Left ventricle myocardium superior (tissue), 1 donor: ENCODE data around the gene LDB1. TPM values are rescaled to one million over a fixed set of nuclear protein-coding genes. Genes with fewer than 3 reads are reported as not detected.

ENCODE experiments used
- ATAC-seq: fragments of 200-7000 bp; cut with Tn5 transposase; one replicate; pipeline ENCODE4 v1.9.1; 2020; ENCODE audit warnings: mild to moderate bottlenecking, moderate library complexity
- DNase-seq: peaks from one replicate; pipeline ENCODE4 v3.0.0-alpha.2; 2020
- intact Hi-C: fragments of 100-400 bp; cut with micrococcal nuclease; formaldehyde crosslinking; loops from one replicate; pipeline ENCODE4 v1.11.0; 2022
- total RNA-seq: library from RNA; stranded (reverse); fragmentation: NEBNext Ultra II Directional; extraction: Animal tissue kit (Norgen Biotek cat#: 25700); gene quantifications from one replicate; pipeline ENCODE4 v1.2.1, GENCODE V29; 2021
- donor health status: DM: no; HTN: yes; CAD: no; lungs with severe emphysema.

The LDB1 gene
- total RNA-seq, 1 donor from 2014 or later, result 70.7 TPM

DNA sequence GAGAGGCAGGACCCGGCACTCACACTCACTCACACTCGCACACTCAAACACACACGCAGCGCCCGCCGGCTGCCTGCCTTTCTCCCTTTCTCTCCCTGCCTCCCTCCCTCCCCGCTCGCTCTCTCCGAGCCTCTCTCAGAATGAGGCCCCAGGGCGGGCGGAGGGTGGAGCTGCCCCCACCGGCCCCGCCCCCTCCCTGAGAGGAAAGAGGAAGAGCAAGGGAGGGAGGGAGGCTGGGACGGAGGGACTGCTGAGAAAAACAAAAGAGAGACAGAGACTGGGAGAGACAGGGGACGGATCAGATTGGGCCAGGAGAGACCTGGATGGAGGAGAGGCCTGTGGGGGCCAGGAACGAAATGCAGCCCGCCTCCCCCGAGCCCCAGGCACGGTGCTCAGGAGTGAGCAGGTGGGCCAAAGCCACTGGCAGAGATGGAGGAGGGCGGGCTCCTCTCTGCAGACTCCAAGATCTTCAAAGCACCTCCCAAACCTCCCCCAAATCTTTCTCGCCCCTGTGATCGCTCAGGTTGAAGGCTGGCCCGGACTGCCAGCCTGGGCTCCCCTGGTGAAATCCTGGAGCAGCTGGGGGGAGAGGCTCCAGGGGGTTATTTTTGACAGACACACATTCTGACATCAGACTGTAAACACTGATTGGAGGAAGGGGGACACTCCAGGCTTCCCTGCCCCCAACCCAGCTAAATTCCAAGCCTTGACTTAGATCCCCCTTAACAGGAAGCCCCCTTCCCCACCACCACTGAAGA lies 5.1 kb downstream of the LDB1 start:
- ATAC-seq, result peak; percentile 79
- DNase-seq, result peak; percentile 94
- intact Hi-C loops, result no loop called here

DNA sequence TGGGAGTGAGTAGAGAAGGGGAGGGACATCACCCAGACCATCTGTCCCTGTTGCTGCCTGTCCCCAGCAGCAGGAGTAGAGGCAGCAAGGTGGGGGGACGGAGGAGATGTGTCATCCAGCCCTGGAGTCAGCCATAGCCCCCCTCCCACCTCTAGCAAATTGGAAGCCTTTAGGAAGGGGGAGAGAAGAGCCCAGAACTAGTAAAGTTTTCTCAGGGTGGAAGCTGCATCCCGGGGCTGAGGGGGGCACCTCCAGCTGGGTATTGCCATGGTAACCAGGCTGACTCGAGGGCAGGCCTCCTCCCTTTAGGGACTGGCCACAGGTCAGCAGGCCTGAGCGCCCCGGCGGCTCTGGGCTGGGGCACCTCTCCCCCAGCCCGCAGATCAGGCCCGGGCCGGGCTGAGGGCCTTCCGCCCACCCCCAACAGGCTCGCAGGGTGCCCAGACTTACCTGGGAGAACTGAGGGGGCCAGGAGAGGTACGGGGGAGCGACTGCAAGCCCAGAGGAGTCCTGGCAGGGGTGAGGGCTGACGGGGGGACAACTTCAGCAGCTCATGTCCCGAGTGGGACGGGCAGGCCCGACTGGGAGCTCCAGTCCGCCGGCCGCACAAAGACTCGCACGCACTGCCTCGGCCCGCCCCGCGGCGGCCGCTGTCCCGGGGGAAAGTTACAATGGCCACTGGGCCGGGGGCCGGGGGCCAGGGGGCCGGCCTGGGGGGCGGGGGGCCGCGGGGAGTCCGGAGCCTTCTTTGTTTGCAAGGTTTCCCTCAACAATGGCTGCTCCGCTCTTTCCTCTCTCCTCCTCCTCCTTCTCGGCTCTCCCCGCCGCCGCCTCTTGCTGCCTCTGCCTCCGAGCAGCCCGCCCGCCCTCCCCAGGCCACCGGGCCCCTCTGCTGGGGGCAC lies 6.0 kb downstream of the LDB1 start:
- DNase-seq, result peak; percentile 58
- ATAC-seq, result peak; percentile 3
- intact Hi-C loops, result no loop called here

DNA sequence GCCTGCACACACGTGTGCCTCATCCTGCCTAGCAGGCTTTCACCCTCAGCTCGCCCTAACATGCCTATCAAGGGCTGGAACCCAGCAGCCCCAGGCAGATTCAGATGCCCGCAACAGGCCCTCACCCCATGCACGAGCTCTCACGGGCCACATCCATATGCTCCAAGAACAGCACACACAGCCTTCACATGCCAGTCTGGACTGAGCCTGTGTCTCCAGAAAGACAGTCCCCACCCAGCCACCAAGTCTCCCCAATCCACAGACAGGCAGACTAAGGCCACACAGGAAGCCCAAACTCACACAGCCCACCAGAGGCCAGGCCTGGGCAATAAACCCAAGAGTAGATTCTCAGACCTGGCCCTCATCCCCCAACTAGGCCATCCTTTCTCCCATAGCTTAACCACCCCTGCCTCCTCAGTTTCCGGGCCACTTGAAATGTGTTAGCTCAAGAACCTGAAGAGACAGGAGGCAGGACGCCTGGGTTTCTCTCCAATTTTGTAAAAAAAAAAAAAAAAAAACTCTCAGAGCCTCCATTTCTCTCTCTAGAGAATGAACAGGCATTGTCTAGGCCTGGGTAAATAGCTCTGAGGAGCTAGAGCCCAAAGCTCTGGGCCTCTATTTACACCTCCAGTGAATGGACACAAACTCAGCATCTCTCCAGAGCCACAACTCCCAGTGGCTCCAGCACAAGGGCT lies 6.8 kb downstream of the LDB1 start:
- no peak for DNase-seq
- no peak for ATAC-seq
- intact Hi-C loops, result no loop called here

DNA sequence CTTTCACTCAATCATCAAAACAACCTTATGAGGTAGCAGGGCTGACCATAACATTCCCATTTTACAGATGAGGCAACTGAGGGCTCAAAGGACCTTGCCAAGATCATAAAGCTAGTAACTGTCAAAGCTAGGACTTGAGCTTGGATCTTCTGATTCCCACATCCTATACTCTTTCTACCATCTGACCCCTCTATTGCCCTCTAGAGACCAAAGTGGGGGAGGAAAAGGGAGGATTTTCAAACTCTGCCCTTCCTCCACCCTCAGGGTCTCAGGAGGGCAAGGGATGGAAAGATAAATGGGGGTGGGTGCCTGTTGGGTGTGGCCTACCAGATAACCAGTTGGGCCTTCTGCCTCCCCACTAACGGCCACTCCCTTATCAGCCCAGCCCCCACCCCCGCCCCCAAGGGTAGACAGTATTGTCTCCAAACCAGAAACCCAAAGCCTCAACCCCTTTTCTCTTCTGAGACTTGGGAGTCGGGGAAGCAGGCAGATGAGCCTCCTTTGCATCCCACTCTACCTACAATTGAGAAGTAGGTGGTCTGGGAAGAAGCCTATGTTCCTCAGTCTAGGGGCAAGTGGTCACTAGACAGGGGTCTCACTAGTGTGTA lies 7.9 kb downstream of the LDB1 start:
- intact Hi-C loops, result no loop called here
- DNase-seq, result no peak
- ATAC-seq, result no peak

DNA sequence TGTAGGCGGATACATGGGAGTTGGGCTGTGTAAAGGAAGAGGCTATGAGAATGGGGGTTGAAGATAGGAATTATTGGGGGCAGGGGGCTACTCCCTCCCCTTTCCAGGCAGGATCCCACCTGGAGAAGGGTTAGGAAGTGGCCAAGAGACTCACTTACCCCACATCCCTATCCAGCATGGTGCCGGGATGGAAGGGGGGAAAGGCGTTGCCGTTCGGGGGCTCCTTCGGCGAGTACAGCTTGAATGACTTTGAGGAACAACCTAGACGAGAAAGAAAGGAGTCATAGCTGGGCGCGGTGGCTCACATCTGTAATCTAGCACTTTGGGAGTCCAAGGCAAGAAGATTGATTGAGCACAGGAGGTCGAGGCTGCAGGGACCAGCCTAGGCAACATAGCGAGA lies 8.9 kb downstream of the LDB1 start:
- no peak for DNase-seq
- ATAC-seq, result no peak
- intact Hi-C loops, result no loop called here

DNA sequence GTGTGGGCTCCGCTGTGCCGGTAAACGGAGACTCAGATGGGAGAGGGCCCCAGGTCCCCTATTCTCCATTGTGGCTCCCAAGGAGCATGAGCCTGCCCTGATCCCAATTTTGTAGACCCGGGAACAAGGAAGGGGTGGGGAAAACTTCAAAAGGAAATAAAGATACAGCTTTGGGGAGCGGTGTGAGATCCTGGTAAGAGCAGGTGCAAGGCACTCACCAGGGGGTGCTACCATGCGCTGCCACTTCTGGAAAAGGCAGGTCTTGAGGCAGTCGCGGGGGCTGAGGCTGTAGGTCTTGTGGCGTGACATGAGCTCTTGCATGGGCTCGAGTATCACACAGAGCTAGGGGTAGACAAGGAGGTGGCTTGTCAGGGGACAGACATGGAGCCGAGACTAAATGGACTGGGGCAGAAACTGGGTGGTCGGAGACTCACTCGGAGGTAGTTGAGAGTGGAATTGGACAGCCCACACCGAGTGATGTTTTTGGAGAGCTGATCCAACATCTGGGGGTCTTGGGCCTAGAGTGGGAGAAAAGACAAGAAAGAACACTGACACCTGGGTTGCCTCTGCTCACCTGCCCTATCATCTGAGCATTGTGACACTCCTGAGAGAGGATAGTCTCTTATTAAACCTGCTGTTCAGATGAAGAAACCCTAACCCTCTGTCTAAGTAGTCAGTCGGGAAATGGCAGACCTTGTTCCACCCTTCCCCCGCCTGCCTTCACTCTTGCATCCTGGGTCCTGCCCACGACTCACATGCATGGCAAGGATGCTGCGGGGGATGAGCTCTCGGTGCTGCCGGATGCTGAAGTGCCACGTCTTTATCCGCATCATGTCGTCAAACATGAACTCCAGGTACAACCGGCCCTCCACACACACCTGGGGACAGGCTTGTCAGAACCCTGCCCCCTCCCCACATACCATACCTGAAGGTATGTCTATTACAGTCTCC lies 10.7 kb downstream of the LDB1 start:
- ATAC-seq, result no peak
- intact Hi-C loops, result no loop called here
- DNase-seq, result no peak

DNA sequence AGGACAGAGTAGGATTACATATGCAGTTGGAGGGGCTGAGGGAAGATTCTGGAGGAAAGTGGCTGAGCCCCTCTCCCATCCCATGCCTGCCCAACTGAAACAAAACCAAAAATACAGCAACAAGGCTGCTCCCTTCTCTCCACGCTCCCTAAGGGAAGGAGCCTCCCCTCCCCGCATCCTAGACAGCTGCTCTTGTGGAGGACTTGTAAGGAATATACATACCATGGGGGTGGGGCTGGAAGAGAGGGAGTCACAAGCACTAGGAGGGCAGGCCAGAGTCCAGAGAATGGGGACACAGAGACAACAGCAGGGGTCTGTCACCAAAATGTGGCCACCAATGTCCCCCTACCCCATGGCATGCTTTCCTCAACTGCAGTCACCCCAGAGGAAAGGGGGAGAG lies 13.2 kb downstream of the LDB1 start:
- ATAC-seq (no peak), DNase-seq (no peak)
- intact Hi-C loops, result no loop called here

DNA sequence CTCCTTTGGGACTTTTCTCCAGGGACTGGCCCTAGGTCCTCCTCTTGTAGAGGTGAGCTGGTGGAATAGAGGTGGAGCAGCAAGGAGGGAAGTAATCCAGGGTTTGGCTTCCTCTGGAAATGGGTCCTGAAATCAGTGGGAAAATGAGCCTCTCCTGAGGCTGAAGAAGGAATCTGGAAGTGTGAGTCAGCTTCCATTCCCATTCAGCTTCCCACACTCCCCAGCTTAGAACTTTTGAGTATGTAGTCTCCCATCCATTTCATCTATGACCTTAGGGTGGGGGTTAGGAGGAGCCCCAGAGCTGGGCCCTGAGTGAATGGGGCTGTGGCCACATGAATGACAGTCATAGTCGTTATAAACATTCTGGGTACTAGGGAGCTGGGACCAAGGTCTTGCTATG lies 17.7 kb downstream of the LDB1 start:
- DNase-seq (no peak), ATAC-seq (no peak)
- intact Hi-C loops, result no loop called here

DNA sequence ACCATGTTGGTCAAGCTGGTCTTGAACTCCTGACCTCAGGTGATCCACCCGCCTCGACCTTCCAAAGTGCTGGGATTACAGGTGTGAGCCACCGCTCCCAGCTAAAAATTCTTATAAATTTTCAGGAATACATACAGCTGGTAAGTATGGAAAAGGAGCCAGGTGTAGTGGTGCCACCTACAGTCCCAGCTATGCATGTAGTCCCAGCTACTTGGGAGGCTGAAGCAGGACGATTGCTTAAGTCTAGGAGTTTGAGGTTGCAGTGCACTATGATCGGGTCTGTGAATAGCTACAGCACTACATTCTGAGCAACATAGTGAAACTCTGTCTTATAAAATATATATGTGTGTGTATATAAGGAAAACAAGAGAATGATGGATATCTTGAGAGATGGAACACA lies 19.0 kb downstream of the LDB1 start:
- intact Hi-C loops, result no loop called here
- ATAC-seq, result no peak
- DNase-seq, result no peak

DNA sequence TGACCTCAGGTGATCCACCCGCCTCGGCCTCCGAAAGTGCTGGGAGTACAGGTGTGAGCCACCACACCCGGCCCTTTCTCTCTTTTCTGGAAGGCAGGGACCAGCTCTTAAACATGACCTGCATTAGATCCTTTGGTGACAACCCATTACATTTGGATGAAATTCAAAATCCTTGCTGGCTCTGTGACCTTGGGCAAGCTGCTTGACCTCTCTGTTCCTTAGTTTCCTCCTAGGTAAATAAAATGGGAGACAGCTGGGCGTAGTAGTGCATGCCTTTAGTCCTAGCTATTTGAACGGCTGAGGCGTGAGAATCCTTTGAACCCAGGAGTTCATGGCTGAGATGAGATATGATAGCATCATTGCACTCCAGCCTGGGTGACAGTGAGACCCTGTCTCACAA lies 23.7 kb downstream of the LDB1 start:
- intact Hi-C loops, result no loop called here
- no peak for DNase-seq
- no peak for ATAC-seq

DNA sequence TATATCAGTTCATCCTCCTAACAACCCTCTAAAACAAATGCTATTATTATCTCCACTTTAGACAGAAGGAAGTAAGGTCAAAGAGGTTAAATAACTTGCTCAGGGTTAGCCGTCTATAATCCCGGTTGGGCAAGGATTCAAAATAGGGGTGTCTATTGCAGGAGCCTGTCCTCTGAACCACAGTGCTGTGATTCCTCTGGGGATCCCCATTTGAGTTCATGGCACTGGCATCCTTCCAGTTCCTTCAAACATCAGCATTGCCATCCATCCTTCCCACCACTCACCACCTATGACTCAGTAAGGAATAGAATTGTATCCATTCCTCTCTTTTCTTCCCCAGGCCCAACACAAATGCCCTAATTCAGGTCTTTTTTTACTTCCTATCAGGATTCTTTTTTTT lies 29.4 kb downstream of the LDB1 start:
- DNase-seq (no peak), ATAC-seq (no peak)
- intact Hi-C loops, result no loop called here

DNA sequence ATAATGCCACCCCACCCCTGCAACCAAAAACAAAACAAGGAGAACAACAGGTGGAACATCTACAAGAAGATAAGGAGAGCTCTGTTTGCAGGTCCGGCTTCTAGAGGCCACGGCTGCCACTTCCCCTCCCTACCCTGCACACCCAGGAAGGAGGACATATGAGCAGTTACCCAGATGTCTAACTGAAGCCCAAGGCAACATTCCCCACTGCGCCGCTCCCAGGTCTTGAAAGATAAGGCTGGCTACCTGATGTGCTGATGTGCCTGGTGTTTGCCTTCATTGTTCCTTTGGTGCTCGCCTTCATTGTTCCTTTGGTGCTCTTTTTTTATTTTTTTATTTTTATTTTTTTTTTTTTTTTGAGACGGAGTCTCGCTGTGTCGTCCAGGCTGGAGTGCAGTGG lies 34.0 kb downstream of the LDB1 start:
- ATAC-seq (no peak), DNase-seq (no peak)
- intact Hi-C loops, result no loop called here

DNA sequence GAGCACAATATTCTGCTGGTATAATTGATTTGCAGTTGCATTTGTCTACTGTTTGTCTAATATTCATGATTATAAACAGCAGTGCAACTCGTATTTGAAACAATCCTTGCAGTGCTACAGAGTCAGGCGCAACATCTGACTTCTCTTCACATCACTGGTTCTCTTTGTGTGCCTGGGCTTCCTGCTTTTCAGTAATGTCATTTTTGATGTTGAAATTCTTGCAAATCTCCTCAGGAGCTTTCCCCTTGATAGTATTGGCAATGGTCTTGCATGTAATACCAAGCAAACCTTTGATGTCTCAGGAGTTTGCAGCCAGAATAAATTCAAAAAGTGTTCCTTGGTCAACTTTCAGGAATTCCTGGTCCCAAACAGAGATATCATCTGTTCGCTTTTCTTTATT lies 34.8 kb downstream of the LDB1 start:
- ATAC-seq, result no peak
- intact Hi-C loops, result no loop called here
- no peak for DNase-seq

DNA sequence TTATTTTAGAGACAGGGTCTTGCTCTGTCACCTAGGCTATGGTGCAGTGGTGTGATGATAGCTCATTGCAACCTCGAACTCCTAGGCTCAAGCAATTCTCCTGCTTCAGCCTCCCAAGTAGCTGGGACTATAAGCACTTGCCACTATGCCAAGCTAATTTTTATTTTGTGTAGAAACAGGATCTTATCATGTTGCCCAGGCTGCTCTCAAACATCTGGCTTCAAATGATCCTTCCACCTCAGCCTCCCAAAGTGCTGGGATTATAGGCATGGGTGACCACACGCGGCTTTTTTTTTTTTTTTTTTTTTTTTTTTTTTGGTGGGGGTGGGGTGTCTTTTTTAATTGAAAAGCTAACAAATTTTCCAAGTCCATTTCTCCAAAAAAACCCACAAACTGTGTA lies 36.6 kb downstream of the LDB1 start:
- intact Hi-C loops, result no loop called here
- no peak for ATAC-seq
- DNase-seq, result no peak

DNA sequence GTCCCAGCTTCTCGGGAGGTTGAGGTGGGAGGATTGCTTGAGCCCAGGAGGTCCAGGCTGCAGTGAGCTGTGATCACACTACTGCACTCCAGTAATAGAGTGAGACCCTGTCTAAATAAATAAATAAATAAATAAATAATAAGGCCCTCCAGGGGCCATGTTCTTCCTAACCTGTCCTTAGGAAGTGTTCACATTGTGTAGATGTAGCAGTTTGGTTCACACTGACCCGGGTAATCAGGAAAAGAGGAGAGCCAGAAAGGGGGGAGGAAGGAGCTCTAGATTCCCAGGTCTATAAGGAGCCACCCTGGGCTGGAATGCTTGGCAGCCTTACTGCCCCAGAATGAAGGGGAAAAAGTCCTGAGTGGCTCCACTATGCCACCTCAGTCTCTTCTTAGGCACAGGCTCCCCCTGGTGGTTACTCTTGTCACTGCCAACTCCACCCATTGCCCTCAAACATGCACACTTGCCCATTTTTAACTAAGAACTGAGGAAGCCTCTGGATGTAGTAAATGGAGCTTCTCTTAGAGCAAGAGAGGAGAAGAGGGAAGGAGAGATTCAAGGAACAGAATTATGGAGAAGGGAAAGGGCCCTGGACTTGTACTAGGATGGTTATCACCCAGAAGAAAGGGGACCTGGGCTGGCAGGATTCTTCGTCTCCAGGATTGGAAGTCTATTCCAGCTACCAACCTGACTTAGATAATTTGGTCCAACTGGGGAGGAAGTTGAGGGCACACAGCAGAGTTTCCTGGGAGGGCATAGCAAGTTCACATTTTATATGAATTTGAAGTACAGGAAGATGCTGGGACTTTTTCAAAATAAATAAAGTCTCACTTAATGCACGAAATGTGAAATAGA lies 47.3 kb downstream of the LDB1 start:
- intact Hi-C loops, result no loop called here
- DNase-seq, result peak; percentile 80
- peak; percentile 85 for ATAC-seq

DNA sequence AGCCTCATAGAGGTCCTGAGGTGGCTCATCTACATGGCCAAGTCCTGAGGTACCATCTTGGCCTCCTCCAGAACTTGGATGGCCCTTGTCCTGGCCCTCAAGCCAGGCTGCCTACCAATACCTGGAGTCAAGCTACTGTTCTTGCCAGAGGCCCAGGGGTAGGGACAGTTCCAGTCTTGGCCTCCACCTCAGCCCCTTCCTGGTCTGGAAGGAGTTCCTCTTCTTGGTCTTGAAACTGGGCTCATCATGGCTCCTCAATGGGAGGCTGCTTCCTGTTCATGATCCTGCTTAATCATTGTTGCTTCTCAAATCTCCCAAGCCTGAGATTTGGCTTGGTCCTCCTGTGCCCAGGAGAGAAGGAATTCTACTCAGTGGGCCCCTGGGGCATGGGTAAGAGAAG lies 51.1 kb downstream of the LDB1 start:
- intact Hi-C loops, result no loop called here
- DNase-seq (no peak), ATAC-seq (no peak)

DNA sequence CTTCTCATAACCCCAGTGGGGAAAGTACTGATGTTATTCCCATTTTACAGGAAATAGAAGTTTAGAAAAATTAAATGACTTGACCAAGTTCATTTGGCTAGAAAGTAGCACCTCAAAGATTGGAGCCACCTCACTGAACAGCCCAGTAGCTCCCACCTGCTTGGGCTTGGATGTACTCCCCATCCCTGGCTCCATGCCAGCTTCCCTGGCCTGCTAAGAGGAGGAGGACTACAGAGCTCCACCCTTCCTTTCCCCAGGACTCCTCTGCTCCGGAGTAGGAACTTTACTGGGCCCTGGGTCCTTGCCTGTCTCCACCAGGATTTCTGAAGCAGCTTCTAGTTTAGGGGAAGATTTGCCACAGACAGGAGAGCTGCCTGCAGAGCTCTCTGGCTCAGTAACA lies 52.0 kb downstream of the LDB1 start:
- intact Hi-C loops, result no loop called here
- ATAC-seq, result no peak
- peak; percentile 62 for DNase-seq
